HepG2 (cell line): ENCODE measurements around the gene SMIM14. TPM values are rescaled to one million over a fixed set of nuclear protein-coding genes. Genes with fewer than 3 reads are reported as not detected.
A peak's percentile ranks its signal among the peaks of the same experiment; 100 is the strongest.

Experiments
- ATAC-seq: fragments of 200-7000 bp; cut with Tn5 transposase; 3 replicates; pipeline ENCODE4 v1.9.1; 2020; ENCODE audit warnings: mild to moderate bottlenecking, moderate library complexity
- BruUV-seq: library from RNA; stranded (reverse); fragments of 400-500 nt; replicated peaks from 2 replicates; lab custom pipeline; 2021; lab: Mats Ljungman, UMichigan
- CTCF ChIA-PET: fragments of 300-600 bp; formaldehyde crosslinking; extraction: SDS; loops from one replicate; lab custom pipeline; 2021; ENCODE audit warnings: low total read pairs, inconsistent platforms, low intra/inter-chr PET ratio; lab: Yijun Ruan, JAX
- POLR2A ChIA-PET: fragments of 350-600 bp; sonication (Branson Sonifier 250); formaldehyde crosslinking; loops from one replicate; lab custom pipeline; 2020; ENCODE audit warnings: antibody characterized with exemption, inconsistent platforms; lab: Yijun Ruan, JAX
- DNase-seq: peaks from one replicate; pipeline ENCODE4 v3.0.0-alpha.2; 2015; ENCODE audit warnings: low spot score
- FAIRE-seq: peaks from 3 replicates; lab custom pipeline; 2011; peaks lifted over from hg19 to GRCh38; lab: Jason Lieb, UNC
- H2AFZ ChIP-seq: one replicate; pipeline ENCODE4 v1.6.1; 2011; ENCODE audit warnings: low read length, inconsistent platforms
- H3K27ac ChIP-seq: fragments of 300-600 bp; 3 replicates; pipeline ENCODE4 v1.8.0; 2011; ENCODE audit warnings: mixed run types, mild to moderate bottlenecking, mixed read lengths, low read length, inconsistent platforms; ENCODE audit not compliant: insufficient read depth; ENCODE audit errors: extremely low read length
- H3K27me3 ChIP-seq, 2 experiments: fragments of 200-600 bp in 1 of 2; 2 replicates in 1 of 2; 3 replicates in 1 of 2; pipeline versions ENCODE4 v1.6.0 to v1.8.0; 2011; ENCODE audit warnings: low read length in 2 of 2, mild to moderate bottlenecking in 2 of 2, moderate library complexity in 2 of 2, inconsistent platforms in 1 of 2; ENCODE audit not compliant: insufficient read depth in 2 of 2, control insufficient read depth in 1 of 2
- H3K36me3 ChIP-seq, 2 experiments: fragments of 200-600 bp in 1 of 2; replicated peaks in 1 of 2; 2 replicates in 1 of 2; 3 replicates in 1 of 2; pipeline versions ENCODE4 v1.5.1 to v1.8.0; 2011; ENCODE audit warnings: low read length in 2 of 2, inconsistent platforms in 1 of 2; ENCODE audit not compliant: insufficient read depth in 2 of 2, control insufficient read depth in 1 of 2
- H3K4me1 ChIP-seq: 2 replicates; pipeline ENCODE4 v1.5.1; 2012; ENCODE audit warnings: low read length, inconsistent platforms; ENCODE audit not compliant: insufficient read depth
- H3K4me2 ChIP-seq: 2 replicates; pipeline ENCODE4 v1.6.0; 2011; ENCODE audit warnings: low read depth, low read length, inconsistent platforms
- H3K4me3 ChIP-seq, 3 experiments: fragments of 200-600 bp in 1 of 3; sonication (generic), shearing (Covaris generic) in 1 of 3; replicated peaks in 1 of 3; 2 replicates each; pipeline ENCODE4 v1.5.1; 2011 to 2016; ENCODE audit warnings: low read length in 3 of 3, inconsistent platforms in 2 of 3, low read depth in 2 of 3, mild to moderate bottlenecking in 2 of 3, control low read depth in 1 of 3, mixed read lengths in 1 of 3; ENCODE audit not compliant: insufficient read depth in 1 of 3
- H3K79me2 ChIP-seq: one replicate; pipeline ENCODE4 v1.6.1; 2011; ENCODE audit warnings: low read length, inconsistent platforms; ENCODE audit not compliant: insufficient read depth
- H3K9ac ChIP-seq: 2 replicates; pipeline ENCODE4 v1.6.0; 2011; ENCODE audit warnings: mild to moderate bottlenecking, low read depth, low read length, inconsistent platforms; ENCODE audit not compliant: insufficient read depth
- H3K9me3 ChIP-seq: 2 replicates; pipeline ENCODE4 v1.5.1; 2012; ENCODE audit warnings: mild to moderate bottlenecking, low read length
- H4K20me1 ChIP-seq: 2 replicates; pipeline ENCODE4 v1.6.0; 2011; ENCODE audit warnings: inconsistent platforms, mild to moderate bottlenecking, low read length, moderate library complexity; ENCODE audit not compliant: insufficient read depth
- HCFC1 ChIP-seq: fragments of 150-350 bp; IDR thresholded peaks from 2 replicates; pipeline ENCODE4 v1.6.1; 2014; ENCODE audit warnings: low read depth, low read length
- NRL ChIP-seq: sonication (generic); formaldehyde crosslinking; IDR thresholded peaks from 2 replicates; pipeline ENCODE4 v1.5.0; 2020; ENCODE audit warnings: missing genetic modification reagents, mild to moderate bottlenecking, moderate library complexity, borderline replicate concordance
- PHF5A ChIP-seq: IDR thresholded peaks from one replicate; pipeline ENCODE4 v1.6.1; 2018; ENCODE audit warnings: low read depth, missing genetic modification reagents; ENCODE audit not compliant: unreplicated experiment
- SCMH1 ChIP-seq: sonication (generic); formaldehyde crosslinking; IDR thresholded peaks from 2 replicates; pipeline ENCODE4 v1.9.0; 2021; ENCODE audit warnings: missing genetic modification reagents, mild to moderate bottlenecking, borderline replicate concordance
- SMC3 ChIP-seq: IDR thresholded peaks from 2 replicates; pipeline ENCODE4 v1.6.1; 2011; ENCODE audit warnings: low read length, improper control_type of control experiment
- TRIM24 ChIP-seq: sonication (generic); formaldehyde crosslinking; IDR thresholded peaks from 2 replicates; pipeline ENCODE4 v1.8.0; 2022; ENCODE audit warnings: mild to moderate bottlenecking, missing genetic modification reagents
- ZNF17 ChIP-seq: sonication (generic); formaldehyde crosslinking; IDR thresholded peaks from 2 replicates; pipeline ENCODE4 v1.5.0; 2020; ENCODE audit warnings: mild to moderate bottlenecking, missing genetic modification reagents
- ZNF205 ChIP-seq: IDR thresholded peaks from 2 replicates; pipeline ENCODE4 v1.6.1; 2018; ENCODE audit warnings: missing biosample characterization, missing genetic modification reagents
- ZNF589 ChIP-seq: sonication (generic); formaldehyde crosslinking; conservative IDR thresholded peaks from 2 replicates; pipeline ENCODE4 v1.8.0; 2022; ENCODE audit warnings: mild to moderate bottlenecking, moderate library complexity, missing genetic modification reagents
- ZNF607 ChIP-seq: sonication (generic); formaldehyde crosslinking; IDR thresholded peaks from 2 replicates; pipeline ENCODE4 v1.5.1; 2020; ENCODE audit warnings: missing genetic modification reagents, mild to moderate bottlenecking, borderline replicate concordance
- ZNF615 ChIP-seq: sonication (generic); formaldehyde crosslinking; IDR thresholded peaks from 2 replicates; pipeline ENCODE4 v1.5.0; 2020; ENCODE audit warnings: mild to moderate bottlenecking, missing genetic modification reagents, borderline replicate concordance
- WGBS: methylation state at CpG from one replicate; pipeline ENCODE4 v1.1.6; 2017; ENCODE audit warnings: low lambda C conversion rate; 5-methylcytosine and 5-hydroxymethylcytosine counted together
- in situ Hi-C: cut with HindIII; loops from 2 replicates; pipeline ENCODE4 v1.10.0; 2017; ENCODE audit warnings: low pct_unique_long_range_greater_than_20kb; ENCODE audit not compliant: extremely low pct_ligation_motif_present
- intact Hi-C: fragments of 100-400 bp; cut with micrococcal nuclease; formaldehyde crosslinking; loops from one replicate; pipeline ENCODE4 v1.10.0; 2022; ENCODE audit not compliant: unreplicated experiment
- polyA plus RNA-seq, 8 experiments: library from polyadenylated mRNA; depleted of rRNA in 3 of 8; stranded (reverse) in 7 of 8; unstranded in 1 of 8; fragments of >200 nt; fragmentation: Illumina TruSeq in 4 of 8; extraction: Trizol in 4 of 8; gene quantifications; 2 replicates each; pipeline versions ENCODE4 v1.2.1 to v1.2.3, GENCODE V29; 2011 to 2016; ENCODE audit warnings: low read depth in 4 of 8, missing spikeins in 1 of 8, mixed read lengths in 1 of 8; ENCODE audit not compliant: insufficient read depth in 1 of 8
- total RNA-seq, 5 experiments: library from RNA; depleted of rRNA; stranded (reverse); fragments of >200 nt; fragmentation: Illumina TruSeq; extraction: Trizol; gene quantifications; 2 replicates each; pipeline ENCODE4 v1.2.3, GENCODE V29; 2016; ENCODE audit warnings: low read depth in 1 of 5
- TF ChIP-seq, protein P1 (sequence below): sonication (generic); formaldehyde crosslinking; IDR thresholded peaks from 2 replicates; pipeline ENCODE4 v1.4.0; 2020; ENCODE audit warnings: low read depth, missing genetic modification reagents
- TF ChIP-seq, protein P2 (sequence below): IDR thresholded peaks from 2 replicates; pipeline ENCODE4 v1.6.1; 2016; ENCODE audit warnings: missing genetic modification reagents, missing compliant biosample characterization
- TF ChIP-seq, protein P3 (sequence below): IDR thresholded peaks from 2 replicates; pipeline ENCODE4 v1.4.0; 2020; ENCODE audit warnings: mild to moderate bottlenecking, missing genetic modification reagents
- TF ChIP-seq, protein P4 (sequence below): sonication (generic); formaldehyde crosslinking; IDR thresholded peaks from 2 replicates; pipeline ENCODE4 v1.9.0; 2022; ENCODE audit warnings: low read depth, missing genetic modification reagents

SMIM14 gene
- total and polyA plus RNA-seq, 2 of the 13 experiments (the other 11 are each of a cell fraction or from before 2014, with no cell fraction given): 16.3 to 28.1 TPM

DNA sequence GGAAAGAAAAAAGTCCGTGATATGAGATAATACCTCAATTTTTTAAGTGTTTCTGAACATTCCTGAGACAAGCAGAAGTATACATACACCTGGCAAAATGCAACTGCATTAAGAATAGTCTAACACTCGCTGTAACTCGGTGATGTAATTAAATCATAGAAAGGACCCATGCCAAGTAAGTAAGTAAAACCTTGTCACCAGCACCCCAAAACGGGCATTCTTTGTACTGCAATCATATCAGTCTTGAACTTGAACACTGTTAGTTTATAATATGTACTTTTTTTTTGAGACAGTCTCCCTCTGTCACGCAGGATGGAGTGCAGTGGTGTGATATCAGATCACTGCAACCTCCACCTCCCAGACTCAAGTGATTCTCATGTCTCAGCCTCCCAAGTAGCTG is 47.4 kb downstream of the SMIM14 start (continued):
- TF ChIP-seq, protein P1, sequence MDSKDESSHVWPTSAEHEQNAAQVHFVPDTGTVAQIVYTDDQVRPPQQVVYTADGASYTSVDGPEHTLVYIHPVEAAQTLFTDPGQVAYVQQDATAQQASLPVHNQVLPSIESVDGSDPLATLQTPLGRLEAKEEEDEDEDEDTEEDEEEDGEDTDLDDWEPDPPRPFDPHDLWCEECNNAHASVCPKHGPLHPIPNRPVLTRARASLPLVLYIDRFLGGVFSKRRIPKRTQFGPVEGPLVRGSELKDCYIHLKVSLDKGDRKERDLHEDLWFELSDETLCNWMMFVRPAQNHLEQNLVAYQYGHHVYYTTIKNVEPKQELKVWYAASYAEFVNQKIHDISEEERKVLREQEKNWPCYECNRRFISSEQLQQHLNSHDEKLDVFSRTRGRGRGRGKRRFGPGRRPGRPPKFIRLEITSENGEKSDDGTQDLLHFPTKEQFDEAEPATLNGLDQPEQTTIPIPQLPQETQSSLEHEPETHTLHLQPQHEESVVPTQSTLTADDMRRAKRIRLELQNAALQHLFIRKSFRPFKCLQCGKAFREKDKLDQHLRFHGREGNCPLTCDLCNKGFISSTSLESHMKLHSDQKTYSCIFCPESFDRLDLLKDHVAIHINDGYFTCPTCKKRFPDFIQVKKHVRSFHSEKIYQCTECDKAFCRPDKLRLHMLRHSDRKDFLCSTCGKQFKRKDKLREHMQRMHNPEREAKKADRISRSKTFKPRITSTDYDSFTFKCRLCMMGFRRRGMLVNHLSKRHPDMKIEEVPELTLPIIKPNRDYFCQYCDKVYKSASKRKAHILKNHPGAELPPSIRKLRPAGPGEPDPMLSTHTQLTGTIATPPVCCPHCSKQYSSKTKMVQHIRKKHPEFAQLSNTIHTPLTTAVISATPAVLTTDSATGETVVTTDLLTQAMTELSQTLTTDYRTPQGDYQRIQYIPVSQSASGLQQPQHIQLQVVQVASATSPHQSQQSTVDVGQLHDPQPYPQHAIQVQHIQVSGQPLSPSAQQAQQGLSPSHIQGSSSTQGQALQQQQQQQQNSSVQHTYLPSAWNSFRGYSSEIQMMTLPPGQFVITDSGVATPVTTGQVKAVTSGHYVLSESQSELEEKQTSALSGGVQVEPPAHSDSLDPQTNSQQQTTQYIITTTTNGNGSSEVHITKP (CRISPR knock-in tag): no peak
- TF ChIP-seq ZNF607 (CRISPR knock-in tag) (no peak), HCFC1 (no peak), SMC3 (peak; percentile 7; the same call in 1 of the 2 replicates), PHF5A (no peak)
- TF ChIP-seq, protein P2, sequence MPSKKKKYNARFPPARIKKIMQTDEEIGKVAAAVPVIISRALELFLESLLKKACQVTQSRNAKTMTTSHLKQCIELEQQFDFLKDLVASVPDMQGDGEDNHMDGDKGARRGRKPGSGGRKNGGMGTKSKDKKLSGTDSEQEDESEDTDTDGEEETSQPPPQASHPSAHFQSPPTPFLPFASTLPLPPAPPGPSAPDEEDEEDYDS: no peak

DNA sequence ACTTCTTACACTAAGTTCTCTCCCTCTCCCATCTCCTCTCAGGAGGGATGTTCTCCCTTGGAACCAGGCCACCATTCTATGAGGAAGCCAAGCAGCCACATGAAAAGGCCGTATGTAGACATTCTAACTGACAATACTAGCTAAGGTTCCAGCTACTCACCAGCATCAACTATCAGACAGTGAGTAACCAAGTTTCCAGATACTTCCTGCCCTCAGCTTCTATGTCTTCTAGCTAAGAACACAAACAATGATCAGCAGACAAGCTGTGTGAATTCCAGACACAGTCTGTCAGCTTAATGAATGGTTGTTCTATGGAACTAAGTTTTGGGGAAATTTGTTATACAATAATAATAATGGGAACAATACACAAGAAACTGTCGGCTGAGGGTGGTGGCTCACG is 50.8 kb downstream of the SMIM14 start:
- no peak overlapping the region for H3K4me3 ChIP-seq
- POLR2A ChIA-PET: no interaction called here
- peaks cover 12% of the 10 kb centered on the region for H3K4me1 ChIP-seq
- FAIRE-seq (no peak), ATAC-seq (no peak), DNase-seq (no peak)
- in situ Hi-C loops (no loop called here), intact Hi-C loops (no loop called here)
- no peak overlapping the region for H3K9ac ChIP-seq
- no peaks in the 10 kb centered on the region for H4K20me1 ChIP-seq
- no peak overlapping the region for H3K27ac ChIP-seq
- H3K4me2 ChIP-seq: no peak overlapping the region
- H3K9me3 ChIP-seq: no peaks in the 10 kb centered on the region
- H3K27me3 ChIP-seq: no peaks in the 10 kb centered on the region
- H3K79me2 ChIP-seq: no peaks in the 10 kb centered on the region
- WGBS: 94% methylated on average over 3 of the region's 3 CpGs
- H3K36me3 ChIP-seq: no peaks in the 10 kb centered on the region
- H2AFZ ChIP-seq: no peak overlapping the region
- BruUV-seq: no TSS peak
- CTCF ChIA-PET: no interaction called here
- TF ChIP-seq ZNF589 (CRISPR knock-in tag): no peak
- TF ChIP-seq, protein P3, sequence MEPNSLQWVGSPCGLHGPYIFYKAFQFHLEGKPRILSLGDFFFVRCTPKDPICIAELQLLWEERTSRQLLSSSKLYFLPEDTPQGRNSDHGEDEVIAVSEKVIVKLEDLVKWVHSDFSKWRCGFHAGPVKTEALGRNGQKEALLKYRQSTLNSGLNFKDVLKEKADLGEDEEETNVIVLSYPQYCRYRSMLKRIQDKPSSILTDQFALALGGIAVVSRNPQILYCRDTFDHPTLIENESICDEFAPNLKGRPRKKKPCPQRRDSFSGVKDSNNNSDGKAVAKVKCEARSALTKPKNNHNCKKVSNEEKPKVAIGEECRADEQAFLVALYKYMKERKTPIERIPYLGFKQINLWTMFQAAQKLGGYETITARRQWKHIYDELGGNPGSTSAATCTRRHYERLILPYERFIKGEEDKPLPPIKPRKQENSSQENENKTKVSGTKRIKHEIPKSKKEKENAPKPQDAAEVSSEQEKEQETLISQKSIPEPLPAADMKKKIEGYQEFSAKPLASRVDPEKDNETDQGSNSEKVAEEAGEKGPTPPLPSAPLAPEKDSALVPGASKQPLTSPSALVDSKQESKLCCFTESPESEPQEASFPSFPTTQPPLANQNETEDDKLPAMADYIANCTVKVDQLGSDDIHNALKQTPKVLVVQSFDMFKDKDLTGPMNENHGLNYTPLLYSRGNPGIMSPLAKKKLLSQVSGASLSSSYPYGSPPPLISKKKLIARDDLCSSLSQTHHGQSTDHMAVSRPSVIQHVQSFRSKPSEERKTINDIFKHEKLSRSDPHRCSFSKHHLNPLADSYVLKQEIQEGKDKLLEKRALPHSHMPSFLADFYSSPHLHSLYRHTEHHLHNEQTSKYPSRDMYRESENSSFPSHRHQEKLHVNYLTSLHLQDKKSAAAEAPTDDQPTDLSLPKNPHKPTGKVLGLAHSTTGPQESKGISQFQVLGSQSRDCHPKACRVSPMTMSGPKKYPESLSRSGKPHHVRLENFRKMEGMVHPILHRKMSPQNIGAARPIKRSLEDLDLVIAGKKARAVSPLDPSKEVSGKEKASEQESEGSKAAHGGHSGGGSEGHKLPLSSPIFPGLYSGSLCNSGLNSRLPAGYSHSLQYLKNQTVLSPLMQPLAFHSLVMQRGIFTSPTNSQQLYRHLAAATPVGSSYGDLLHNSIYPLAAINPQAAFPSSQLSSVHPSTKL (CRISPR knock-in tag): no peak
- TF ChIP-seq ZNF615 (CRISPR knock-in tag): no peak
- TF ChIP-seq ZNF205 (CRISPR knock-in tag): no peak
- no peak for TF ChIP-seq ZNF17 (CRISPR knock-in tag)
- no peak for TF ChIP-seq NRL (CRISPR knock-in tag)
- TF ChIP-seq TRIM24 (CRISPR knock-in tag): no peak
- TF ChIP-seq, protein P4, sequence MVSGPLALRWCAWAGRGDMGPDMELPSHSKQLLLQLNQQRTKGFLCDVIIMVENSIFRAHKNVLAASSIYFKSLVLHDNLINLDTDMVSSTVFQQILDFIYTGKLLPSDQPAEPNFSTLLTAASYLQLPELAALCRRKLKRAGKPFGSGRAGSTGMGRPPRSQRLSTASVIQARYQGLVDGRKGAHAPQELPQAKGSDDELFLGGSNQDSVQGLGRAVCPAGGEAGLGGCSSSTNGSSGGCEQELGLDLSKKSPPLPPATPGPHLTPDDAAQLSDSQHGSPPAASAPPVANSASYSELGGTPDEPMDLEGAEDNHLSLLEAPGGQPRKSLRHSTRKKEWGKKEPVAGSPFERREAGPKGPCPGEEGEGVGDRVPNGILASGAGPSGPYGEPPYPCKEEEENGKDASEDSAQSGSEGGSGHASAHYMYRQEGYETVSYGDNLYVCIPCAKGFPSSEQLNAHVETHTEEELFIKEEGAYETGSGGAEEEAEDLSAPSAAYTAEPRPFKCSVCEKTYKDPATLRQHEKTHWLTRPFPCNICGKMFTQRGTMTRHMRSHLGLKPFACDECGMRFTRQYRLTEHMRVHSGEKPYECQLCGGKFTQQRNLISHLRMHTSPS: no peak
- no peak for TF ChIP-seq SCMH1 (CRISPR knock-in tag)
